Activated naive CD4-positive, alpha-beta T cell treated with anti-CD3 and anti-CD28 coated beads for 36 hours (primary cell): ENCODE measurements around the gene MLF2. TPM values are rescaled to one million over a fixed set of nuclear protein-coding genes. Genes with fewer than 3 reads are reported as not detected.

Source experiments
- CTCF ChIA-PET: fragments of 350-600 bp; sonication (Branson Sonifier 250); formaldehyde crosslinking; loops from one replicate; lab custom pipeline; 2021; ENCODE audit warnings: antibody characterized with exemption; lab: Charles Lee
- DNase-seq: peaks from one replicate; pipeline ENCODE4 v3.0.0-alpha.2; 2020
- H3K27ac Mint-ChIP-seq: one replicate; pipeline ENCODE4 v1.8.0; 2021; ENCODE audit warnings: mild to moderate bottlenecking, mixed read lengths
- H3K27me3 Mint-ChIP-seq: one replicate; pipeline ENCODE4 v1.8.0; 2021; ENCODE audit warnings: low read depth, mixed read lengths
- H3K36me3 Mint-ChIP-seq: one replicate; pipeline ENCODE4 v1.8.0; 2021; ENCODE audit warnings: low read depth, mixed read lengths
- H3K4me1 Mint-ChIP-seq: one replicate; pipeline ENCODE4 v1.8.0; 2021; ENCODE audit warnings: low read depth, mixed read lengths
- H3K4me3 Mint-ChIP-seq: one replicate; pipeline ENCODE4 v1.8.0; 2021; ENCODE audit warnings: mild to moderate bottlenecking, moderate library complexity, mixed read lengths
- H3K9me3 Mint-ChIP-seq: one replicate; pipeline ENCODE4 v1.8.0; 2021; ENCODE audit warnings: mixed read lengths
- intact Hi-C: fragments of 100-400 bp; cut with micrococcal nuclease; formaldehyde crosslinking; loops from one replicate; pipeline ENCODE4 v1.15.1; 2023
- total RNA-seq, 2 experiments: library from RNA; stranded (reverse); gene quantifications; one replicate each; pipeline ENCODE4 v1.2.3, GENCODE V29; 2021

MLF2 gene
- total RNA-seq, 2 experiments from 2014 or later: 140 to 143 TPM

- no peak for DNase-seq
- intact Hi-C loops: no loop called here
- H3K27ac Mint-ChIP-seq: no peak overlapping the region
- H3K27me3 Mint-ChIP-seq: peaks cover 38% of the 10 kb centered on the region
- H3K4me1 Mint-ChIP-seq: peaks cover 8% of the 10 kb centered on the region
- H3K4me3 Mint-ChIP-seq: peak overlapping the region; percentile 56
- H3K9me3 Mint-ChIP-seq: no peaks in the 10 kb centered on the region
- CTCF ChIA-PET: interaction anchor here (0.7 to 5.4 kb wide), 6 partner anchors 10 to 161 kb away, joined by 3 to 21 read pairs (median 4); partner anchors contain the start of gene ZNF384
- no peaks in the 10 kb centered on the region for H3K36me3 Mint-ChIP-seq
Observed at GRCh38 chr12:6699259-6699988, 53.5 kb downstream of the MLF2 start.

- Mint-ChIP-seq H3K36me3 (no peaks in the 10 kb centered on the region), H3K27ac (no peak overlapping the region), H3K9me3 (no peaks in the 10 kb centered on the region), H3K4me3 (no peak overlapping the region), H3K27me3 (peaks cover 32% of the 10 kb centered on the region), H3K4me1 (peaks cover 8% of the 10 kb centered on the region)
- intact Hi-C loops: no loop called here
- no peak for DNase-seq
- CTCF ChIA-PET: interaction anchor here (0.9 to 5.4 kb wide), 3 partner anchors 9 to 160 kb away, joined by 3 to 21 read pairs (median 9); partner anchors contain the start of gene ZNF384
Observed at GRCh38 chr12:6698352-6699046, 54.4 kb downstream of the MLF2 start.

Other genes with a start within 250 kb of the MLF2 start
- 1,000 to 10,000 TPM; 6,537 to 6,787 TPM for gene GAPDH, start 218.6 kb downstream of the MLF2 start, total RNA-seq
- 1 to 10 TPM; 8.0 to 9.0 TPM for gene IFFO1, start 197.1 kb downstream of the MLF2 start, total RNA-seq
- 10 to 100 TPM; 61.3 to 62.9 TPM for gene NOP2, start 184.8 kb downstream of the MLF2 start, total RNA-seq
- gene CHD4, start 145.8 kb downstream of the MLF2 start, total RNA-seq: 100 to 1,000 TPM; 232 to 245 TPM
- 1 to 10 TPM; 1.7 to 2.2 TPM for gene LPAR5, start 117.2 kb downstream of the MLF2 start, total RNA-seq
- gene ACRBP, start 105.7 kb downstream of the MLF2 start, total RNA-seq: 1 to 10 TPM; 2.3 to 2.4 TPM
- 10 to 100 TPM; 17.3 to 17.8 TPM for gene ING4, start 90.0 kb downstream of the MLF2 start, total RNA-seq
- gene ZNF384, start 63.8 kb downstream of the MLF2 start, total RNA-seq: 10 to 100 TPM; 52.6 to 56.6 TPM
- under 1 TPM; 0.21 to 0.27 TPM for gene PIANP, start 52.3 kb downstream of the MLF2 start, total RNA-seq
- gene COPS7A, start 29.1 kb downstream of the MLF2 start, total RNA-seq: 10 to 100 TPM; 43.0 to 47.8 TPM
- gene PTMS, start 13.2 kb upstream of the MLF2 start, total RNA-seq: 10 to 100 TPM; 35.1 to 44.2 TPM
- 10 to 100 TPM; 22.8 to 25.1 TPM for gene LAG3, start 19.4 kb upstream of the MLF2 start, total RNA-seq
- 100 to 1,000 TPM; 155 to 161 TPM for gene CD4, start 36.4 kb upstream of the MLF2 start, total RNA-seq
- gene GPR162, start 68.7 kb upstream of the MLF2 start, total RNA-seq: under 1 TPM in 1 of 2 experiments, not detected in 1; 0.24 TPM
- gene P3H3, start 75.3 kb upstream of the MLF2 start, total RNA-seq: 1 to 10 TPM; 1.9 to 2.0 TPM
- gene GNB3, start 87.8 kb upstream of the MLF2 start, total RNA-seq: under 1 TPM; 0.48 to 0.54 TPM
- 100 to 1,000 TPM; 106 to 108 TPM for gene CDCA3, start 98.1 kb upstream of the MLF2 start, total RNA-seq
- gene USP5, start 99.0 kb upstream of the MLF2 start, total RNA-seq: 100 to 1,000 TPM; 115 to 123 TPM
- 1,000 to 10,000 TPM; 1,222 to 1,282 TPM for gene TPI1, start 114.4 kb upstream of the MLF2 start, total RNA-seq
- 1 to 10 TPM; 2.6 to 2.8 TPM for gene SPSB2, start 120.2 kb upstream of the MLF2 start, total RNA-seq
- gene LRRC23, start 151.7 kb upstream of the MLF2 start, total RNA-seq: 1 to 10 TPM; 6.3 to 6.4 TPM
- gene ENO2, start 161.4 kb upstream of the MLF2 start, total RNA-seq: 100 to 1,000 TPM; 128 to 131 TPM
- gene ATN1, start 174.8 kb upstream of the MLF2 start, total RNA-seq: 10 to 100 TPM; 20.1 to 22.2 TPM
- not detected for gene RNU7-1, start 190.7 kb upstream of the MLF2 start, total RNA-seq
- 100 to 1,000 TPM; 242 to 245 TPM for gene C12orf57, start 190.9 kb upstream of the MLF2 start, total RNA-seq
- 100 to 1,000 TPM; 334 to 348 TPM for gene PTPN6, start 198.2 kb upstream of the MLF2 start, total RNA-seq
- 100 to 1,000 TPM; 389 to 392 TPM for gene PHB2, start 217.5 kb upstream of the MLF2 start, total RNA-seq
- gene EMG1, start 217.8 kb upstream of the MLF2 start, total RNA-seq: 10 to 100 TPM; 89.1 to 91.9 TPM